DMS79 (cell line): ENCODE data around the gene NEMP2.
"Not testable (repeated sequence)": the region's sequence is repeated elsewhere in the genome, so short reads cannot be mapped to it uniquely, and the experiment has no call there.

Experiments used
- DNase-seq: peaks from one replicate; lab custom pipeline; 2025; lab: John Stamatoyannopoulos, UW

Gene NEMP2

GRCh38 chr2:190490502-190490901 is 44.0 kb downstream of the NEMP2 start:
- no peak for DNase-seq

DNA sequence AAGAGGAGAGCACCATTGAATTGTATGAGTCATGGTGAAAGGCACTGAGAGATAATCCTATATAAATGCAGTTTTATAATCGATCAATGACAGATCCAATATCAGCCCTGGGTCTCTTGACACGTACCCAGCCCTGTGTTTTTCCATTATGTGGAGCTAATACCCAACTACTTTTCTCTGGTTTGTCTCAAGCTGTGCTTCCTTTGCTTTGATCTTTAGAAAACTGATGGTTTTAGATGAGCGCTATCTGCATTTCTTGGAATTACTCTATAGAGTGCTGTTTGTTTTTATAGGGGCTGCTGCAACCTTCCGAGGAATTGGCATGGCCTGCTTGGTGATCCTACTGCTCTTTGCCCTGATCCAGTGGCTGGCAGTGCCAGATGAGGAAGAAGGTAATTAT is 45.0 kb downstream of the NEMP2 start:
- DNase-seq = no peak

DNA sequence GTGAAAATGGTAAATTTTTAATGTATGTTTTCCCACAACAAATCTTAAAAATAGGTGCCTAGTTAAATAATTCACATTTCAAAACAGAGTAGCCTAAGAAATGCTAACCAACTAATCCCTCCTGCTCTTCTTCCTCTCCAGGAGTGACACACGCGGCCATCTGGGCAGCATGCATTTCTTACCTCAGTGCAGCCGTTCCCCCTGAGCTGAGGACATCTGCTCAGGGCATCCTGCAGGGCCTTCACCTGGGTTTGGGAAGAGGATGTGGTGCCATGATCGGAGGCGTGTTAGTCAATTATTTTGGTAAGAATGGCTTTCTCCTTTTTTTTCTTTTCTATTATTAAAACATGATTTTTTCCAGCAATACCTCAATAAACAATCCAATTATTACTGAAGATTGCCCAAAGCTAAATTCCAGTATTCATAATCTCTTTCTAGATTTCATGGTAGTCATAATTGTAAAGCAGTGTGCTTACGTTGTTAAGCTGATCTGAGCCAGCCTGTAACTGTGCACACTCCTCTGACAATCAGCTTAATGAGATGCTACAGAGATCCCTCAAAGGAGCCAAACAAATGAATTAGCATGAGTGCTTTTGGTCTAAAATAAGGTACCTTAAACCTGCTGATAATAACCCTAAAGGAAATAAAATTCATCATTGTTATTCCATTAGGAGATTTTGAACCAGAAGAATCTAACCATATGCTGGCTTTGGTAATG is 45.8 kb downstream of the NEMP2 start:
- no peak for DNase-seq

- DNase-seq = no peak
Measured at GRCh38 chr2:190486037-190486623, 48.4 kb downstream of the NEMP2 start.

DNA sequence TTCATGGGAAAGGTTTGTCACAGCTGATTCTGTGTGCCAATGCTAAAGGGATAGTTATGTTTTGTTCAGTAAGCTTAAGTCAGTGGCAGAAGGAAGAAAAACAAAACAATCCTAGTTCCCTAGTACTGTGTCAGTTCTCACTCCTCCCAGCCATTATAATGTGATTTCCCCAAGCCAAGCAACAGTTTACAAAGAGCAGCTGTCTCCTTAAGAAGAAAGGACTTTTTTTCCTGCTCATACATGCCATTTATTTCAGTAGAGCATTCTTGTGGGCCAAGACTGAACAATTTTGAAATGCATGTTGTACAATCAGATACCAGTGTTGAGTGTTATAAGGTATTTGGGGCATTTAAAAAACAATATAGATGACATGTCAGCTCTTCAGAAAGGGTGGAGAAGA is 52.1 kb downstream of the NEMP2 start:
- no peak for DNase-seq

GRCh38 chr2:190481339-190481738 is 53.2 kb downstream of the NEMP2 start:
- DNase-seq = no peak

- no peak for DNase-seq
Measured at GRCh38 chr2:190478572-190479195, 55.8 kb downstream of the NEMP2 start.

GRCh38 chr2:190477661-190478454 is 56.7 kb downstream of the NEMP2 start:
- DNase-seq = peak; percentile 70

GRCh38 chr2:190470256-190470826 is 64.2 kb downstream of the NEMP2 start:
- peak; percentile 4 for DNase-seq

DNA sequence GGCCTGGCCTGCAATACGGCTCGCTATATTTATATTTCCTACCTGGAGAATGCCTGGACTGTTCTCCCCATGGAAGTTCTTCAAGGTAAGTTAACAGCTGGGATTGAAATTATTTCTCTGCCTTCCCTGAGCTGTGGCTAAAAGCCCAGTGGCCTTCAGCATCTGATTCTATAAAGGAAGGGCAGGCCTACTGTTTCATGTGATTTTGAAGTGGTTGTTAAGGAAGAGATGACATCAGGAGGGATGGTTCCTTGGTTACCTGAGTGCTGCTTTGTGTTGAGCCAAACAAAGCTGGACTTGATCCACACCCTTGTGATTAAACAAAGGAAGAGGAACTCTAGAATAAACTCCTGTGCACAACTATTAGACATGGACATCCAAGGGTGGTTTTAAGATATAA is 64.8 kb downstream of the NEMP2 start:
- peak; percentile 96 for DNase-seq

DNA sequence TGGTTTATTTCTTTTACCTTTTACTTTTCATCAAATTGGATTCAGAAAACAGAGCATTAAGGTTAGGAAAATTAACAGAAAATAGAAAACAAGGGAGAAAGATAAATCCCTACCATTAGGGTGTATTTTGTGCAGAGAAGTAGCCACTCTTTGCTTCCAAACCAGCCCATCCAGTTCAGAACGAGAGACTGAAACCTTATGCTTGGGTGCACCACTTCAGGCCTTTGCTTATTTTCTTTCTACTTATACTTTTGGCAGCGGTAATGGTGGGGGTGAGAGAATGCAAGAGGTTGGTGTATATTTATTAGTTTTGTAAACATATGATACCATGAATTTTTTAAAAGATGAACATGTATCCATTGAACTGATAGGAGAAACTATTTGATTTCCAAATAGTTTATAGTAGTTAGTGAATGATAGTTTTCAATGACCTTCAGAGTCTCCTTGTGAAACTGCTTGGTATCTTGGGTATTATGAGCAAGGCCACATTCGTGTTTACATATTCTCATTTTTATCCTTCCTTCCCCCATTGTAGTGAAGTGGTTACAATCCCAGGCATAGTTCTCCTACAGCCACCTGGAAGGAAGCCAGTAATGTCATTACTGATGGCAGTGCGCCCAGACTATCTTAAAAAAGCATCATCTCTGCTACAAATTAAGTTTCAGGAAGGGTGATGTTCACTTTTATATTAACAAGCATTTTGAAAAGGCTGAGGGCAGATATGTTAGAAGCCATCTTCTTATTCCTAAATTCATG is 65.5 kb downstream of the NEMP2 start:
- DNase-seq = peak; percentile 95

- not testable (repeated sequence) for DNase-seq
Measured at GRCh38 chr2:190468354-190468753, 66.2 kb downstream of the NEMP2 start.

GRCh38 chr2:190467575-190468083 is 66.9 kb downstream of the NEMP2 start:
- peak; percentile 95 for DNase-seq

GRCh38 chr2:190466819-190467446 is 67.6 kb downstream of the NEMP2 start:
- DNase-seq = peak; percentile 25

DNA sequence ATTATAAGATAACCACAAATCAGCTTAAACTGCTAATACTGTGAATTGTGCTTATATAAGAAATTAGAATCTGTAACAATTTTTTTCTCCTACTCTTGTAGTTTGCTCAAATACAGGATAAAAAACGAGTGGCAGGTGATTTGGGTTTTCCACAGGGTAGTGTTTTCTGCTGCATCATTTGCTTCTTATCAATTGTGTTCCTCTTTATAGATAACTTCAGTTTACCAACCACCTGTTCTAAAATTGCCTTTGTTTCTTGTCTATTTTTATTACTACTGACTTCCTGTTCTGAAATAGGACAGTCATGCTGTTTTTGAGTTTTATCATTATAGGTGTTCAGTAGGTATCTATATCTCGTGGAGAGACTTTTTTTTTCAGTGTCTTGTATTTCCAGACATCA is 69.5 kb downstream of the NEMP2 start:
- no peak for DNase-seq

GRCh38 chr2:190462611-190463010 is 71.9 kb downstream of the NEMP2 start:
- DNase-seq = no peak

DNA sequence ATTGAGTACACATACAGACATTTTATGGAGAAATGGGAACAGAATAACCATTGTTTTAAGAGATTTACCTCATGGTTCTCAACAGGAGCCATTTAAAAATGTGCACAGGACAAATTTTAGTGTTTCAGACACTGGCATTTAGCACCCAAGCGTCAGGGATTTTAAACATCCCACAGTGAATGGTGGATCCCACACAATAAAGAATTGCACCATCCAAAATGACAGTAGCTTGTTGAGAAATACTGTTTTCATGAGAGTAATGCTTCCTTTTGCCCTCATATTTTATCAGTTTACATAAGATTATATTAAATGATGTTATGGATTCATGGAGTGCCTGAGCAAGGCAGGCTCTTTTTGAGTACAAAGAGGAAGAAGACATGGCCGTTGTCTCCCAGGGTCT is 72.3 kb downstream of the NEMP2 start:
- DNase-seq = no peak

- DNase-seq = no peak
Measured at GRCh38 chr2:190460487-190460886, 74.0 kb downstream of the NEMP2 start.

GRCh38 chr2:190459881-190460280 is 74.6 kb downstream of the NEMP2 start:
- no peak for DNase-seq

GRCh38 chr2:190458352-190459107 is 76.0 kb downstream of the NEMP2 start:
- DNase-seq = no peak
